M059J (cell line): ENCODE results near the gene BAZ1B. TPM values are rescaled to one million over a fixed set of nuclear protein-coding genes. Genes with fewer than 3 reads are reported as not detected.

Experiments
- total RNA-seq: library from RNA; depleted of rRNA; stranded (reverse); fragments of >200 nt; shearing (Covaris generic); gene quantifications from 2 replicates; pipeline ENCODE4 v1.2.3, GENCODE V29; 2014; rRNA removed

BAZ1B gene
- total RNA-seq, 1 experiment from 2014 or later: 87.8 TPM

Other genes starting within 250 kb of the BAZ1B start
- gene NSUN5, start 213.5 kb downstream of the BAZ1B start, total RNA-seq: 20.3 and 30.2 TPM in 2 replicates
- not detected in 2 replicates for gene TRIM50, start 194.2 kb downstream of the BAZ1B start, total RNA-seq
- gene FKBP6, start 194.1 kb downstream of the BAZ1B start, total RNA-seq: not detected in 2 replicates
- 0.10 and 0.12 TPM in 2 replicates for gene FZD9, start 88.5 kb downstream of the BAZ1B start, total RNA-seq
- gene BCL7B, start 35.4 kb upstream of the BAZ1B start, total RNA-seq: 60.7 and 68.3 TPM in 2 replicates
- 59.8 and 81.0 TPM in 2 replicates for gene TBL2, start 56.3 kb upstream of the BAZ1B start, total RNA-seq
- 0.07 and 0.71 TPM in 2 replicates for gene MLXIPL, start 102.2 kb upstream of the BAZ1B start, total RNA-seq
- gene VPS37D, start 145.5 kb upstream of the BAZ1B start, total RNA-seq: 1.7 and 5.1 TPM in 2 replicates
- 1.1 and 1.8 TPM in 2 replicates for gene DNAJC30, start 161.2 kb upstream of the BAZ1B start, total RNA-seq
- 91.2 and 144 TPM in 2 replicates for gene BUD23, start 161.3 kb upstream of the BAZ1B start, total RNA-seq
- gene STX1A, start 197.4 kb upstream of the BAZ1B start, total RNA-seq: 16.0 and 23.7 TPM in 2 replicates
- 29.0 and 32.2 TPM in 2 replicates for gene ABHD11, start 216.5 kb upstream of the BAZ1B start, total RNA-seq
- gene CLDN3, start 248.0 kb upstream of the BAZ1B start, total RNA-seq: not detected in 2 replicates